NCI-H446 (cell line): ENCODE measurements around the gene RBPJ.
"Not testable (repeated sequence)": the region's sequence is repeated elsewhere in the genome, so short reads cannot be mapped to it uniquely, and the experiment has no call there.

Source experiments
- DNase-seq, 2 experiments: peaks; one replicate each; lab custom pipeline; 2025; lab: John Stamatoyannopoulos, UW

RBPJ gene

GRCh38 chr4:26342328-26343037, 21.7 kb downstream of the RBPJ start:
- DNase-seq: no peak

GRCh38 chr4:26343038-26343398, 22.2 kb downstream of the RBPJ start:
- no peak for DNase-seq

- DNase-seq: no peak
Measured at GRCh38 chr4:26344901-26345564, 24.2 kb downstream of the RBPJ start.

- no peak for DNase-seq
Measured at GRCh38 chr4:26345565-26345938, 24.7 kb downstream of the RBPJ start.

- DNase-seq: no peak
Measured at GRCh38 chr4:26346203-26346620, 25.4 kb downstream of the RBPJ start.

- no peak for DNase-seq
Measured at GRCh38 chr4:26349496-26349895, 28.7 kb downstream of the RBPJ start.

GRCh38 chr4:26351685-26352084, 30.9 kb downstream of the RBPJ start:
- no peak for DNase-seq

DNA sequence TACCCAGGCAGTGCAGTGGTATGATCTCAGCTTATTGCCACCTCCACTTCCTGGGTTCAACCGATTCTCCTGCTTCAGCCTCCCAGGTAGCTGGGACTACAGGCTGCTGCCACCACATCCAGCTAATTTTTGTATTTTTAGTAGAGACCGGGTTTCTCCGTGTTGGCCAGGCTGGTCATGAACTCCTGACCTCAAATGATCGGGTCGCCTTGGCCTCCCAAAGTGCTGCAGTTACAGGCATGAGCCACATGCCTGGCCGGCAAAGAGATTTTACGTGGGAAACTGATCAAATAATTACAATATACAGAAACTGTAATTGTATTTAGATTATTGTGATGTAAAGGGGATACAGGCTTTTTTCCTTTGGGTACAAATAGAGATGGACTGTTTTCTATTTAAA, 33.7 kb downstream of the RBPJ start:
- DNase-seq: no peak

DNA sequence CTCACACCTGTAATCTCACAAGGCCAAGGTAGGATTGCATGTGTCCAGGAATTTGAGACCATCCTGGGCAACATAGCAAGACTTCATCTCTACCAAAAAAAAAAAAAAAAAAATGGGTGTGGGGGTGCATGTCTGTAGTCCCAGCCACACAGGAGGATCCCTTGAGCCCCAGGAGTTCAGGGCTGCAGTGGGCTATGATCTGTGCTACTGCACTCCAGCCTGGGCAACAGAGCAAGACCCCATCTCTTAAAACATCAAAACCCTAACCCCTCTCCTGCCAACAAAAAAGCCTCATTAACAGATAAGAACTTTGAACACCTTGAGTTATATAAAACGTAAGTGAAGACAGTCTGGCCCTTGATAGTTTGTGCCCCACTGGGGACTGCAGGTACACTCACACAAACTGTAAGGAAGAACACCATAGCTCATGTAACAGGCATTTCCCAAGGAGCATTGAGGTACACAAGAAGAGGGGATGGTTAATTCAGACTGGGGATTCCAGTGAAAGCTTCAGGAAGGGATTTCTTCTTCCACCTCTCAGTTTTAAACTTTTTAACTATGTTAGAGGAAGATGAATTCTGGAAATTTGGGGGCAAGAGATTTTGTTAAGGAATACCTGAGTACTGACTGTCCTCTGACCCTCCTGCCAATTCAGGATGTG, 34.7 kb downstream of the RBPJ start:
- DNase-seq: no peak

- no peak for DNase-seq
Measured at GRCh38 chr4:26356081-26356501, 35.3 kb downstream of the RBPJ start.

GRCh38 chr4:26359521-26359920, 38.7 kb downstream of the RBPJ start:
- DNase-seq: not testable (repeated sequence)

GRCh38 chr4:26360273-26360672, 39.5 kb downstream of the RBPJ start:
- DNase-seq: no peak

- no peak for DNase-seq
Measured at GRCh38 chr4:26360864-26361263, 40.0 kb downstream of the RBPJ start.

DNA sequence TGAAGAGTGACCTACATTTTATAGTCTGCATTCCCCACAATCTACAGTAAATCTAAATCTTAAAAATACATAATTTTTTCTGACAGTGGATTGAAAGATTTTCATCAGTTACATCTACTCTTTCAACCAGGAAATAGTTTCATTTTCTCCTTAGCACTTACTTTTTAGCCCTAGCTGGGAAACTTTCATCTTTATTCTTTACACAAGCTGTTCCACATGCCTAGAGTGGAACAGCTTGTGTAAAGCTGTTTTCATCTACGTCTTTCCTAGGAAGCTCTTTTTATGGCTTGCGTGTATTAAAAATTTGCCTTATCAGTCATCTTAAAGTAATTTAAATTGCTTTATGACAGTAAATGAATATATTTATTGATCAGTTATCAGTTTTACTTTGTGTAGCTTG, 40.5 kb downstream of the RBPJ start:
- DNase-seq: no peak

DNA sequence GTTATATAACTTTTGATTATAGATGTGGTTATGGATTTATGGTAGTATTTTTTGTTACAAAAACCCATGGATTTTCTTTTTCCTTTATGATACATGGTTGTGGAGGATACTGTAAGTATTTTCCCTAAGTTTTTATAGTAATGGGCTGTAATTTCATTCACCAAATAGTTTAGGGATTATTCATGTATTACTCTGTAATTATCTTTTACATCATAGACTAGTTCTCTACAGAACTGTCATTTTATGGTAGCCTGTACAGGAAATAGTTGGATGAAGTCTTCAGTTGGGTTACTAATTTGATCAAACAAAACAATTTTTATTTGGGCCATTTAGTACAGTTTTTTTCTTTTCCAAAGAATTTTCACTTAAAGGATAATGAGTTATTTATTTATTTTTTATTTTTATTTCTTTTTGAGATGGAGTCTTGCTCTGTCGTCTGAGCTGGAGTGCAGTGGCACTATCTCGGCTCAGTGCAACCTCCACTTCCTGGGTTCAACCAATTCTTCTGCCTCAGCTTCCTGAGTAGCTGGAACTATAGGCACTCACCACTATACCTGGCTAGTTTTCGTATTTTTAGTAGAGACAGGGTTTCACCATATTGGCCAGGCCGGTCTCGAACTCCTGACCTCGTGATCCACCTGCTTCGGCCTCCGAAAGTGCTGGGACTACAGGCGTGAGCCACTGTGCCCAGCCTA, 42.1 kb downstream of the RBPJ start:
- no peak for DNase-seq

DNA sequence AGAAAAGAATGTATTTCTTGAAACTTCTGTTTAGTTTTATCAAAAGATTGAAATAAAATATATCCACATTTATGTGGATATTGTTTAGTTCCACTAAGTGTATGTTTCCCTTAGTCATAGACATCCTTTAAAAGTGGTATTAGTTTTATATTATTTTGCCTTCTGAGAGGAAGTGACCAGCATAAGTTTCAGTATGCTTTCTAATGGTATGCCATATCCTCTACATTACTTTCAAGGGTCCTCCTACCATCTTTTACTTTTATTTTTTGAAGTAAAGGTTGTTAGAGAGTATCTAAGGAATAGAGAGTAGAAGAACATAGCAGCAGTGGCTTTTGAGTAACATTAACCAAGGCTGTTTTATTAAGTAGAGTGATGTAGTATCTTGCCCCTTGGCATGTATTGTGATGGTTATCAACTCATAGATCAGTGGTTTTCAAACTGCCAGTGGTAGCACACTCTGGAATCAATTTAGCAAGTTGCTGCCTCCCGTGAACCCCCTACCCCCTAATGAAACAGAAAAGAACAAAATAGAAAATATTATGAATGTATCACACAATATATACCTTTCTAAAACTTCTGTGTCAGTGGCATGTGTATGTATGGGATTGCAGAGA, 44.8 kb downstream of the RBPJ start:
- no peak for DNase-seq

GRCh38 chr4:26367811-26368210, 47.0 kb downstream of the RBPJ start:
- DNase-seq: no peak

GRCh38 chr4:26368685-26369084, 47.9 kb downstream of the RBPJ start:
- no peak for DNase-seq

DNA sequence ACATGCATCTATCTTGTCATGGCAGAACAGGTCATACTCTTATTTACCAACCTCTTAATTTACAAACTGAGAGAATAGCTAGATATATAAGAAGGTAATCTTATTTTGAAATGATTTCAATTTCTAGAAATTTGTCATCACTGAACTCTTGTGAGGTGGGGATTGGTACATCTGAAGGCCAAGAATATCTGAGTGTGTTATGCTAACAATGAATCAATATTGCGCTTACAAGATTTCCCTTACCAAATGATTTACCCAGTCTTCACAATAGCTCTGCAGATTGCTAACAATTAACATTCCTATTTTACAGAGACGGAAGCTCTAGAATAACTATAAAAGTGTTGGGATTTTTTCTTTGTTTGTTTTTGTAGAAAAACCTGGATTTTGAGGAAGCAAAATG, 48.3 kb downstream of the RBPJ start:
- DNase-seq: no peak

DNA sequence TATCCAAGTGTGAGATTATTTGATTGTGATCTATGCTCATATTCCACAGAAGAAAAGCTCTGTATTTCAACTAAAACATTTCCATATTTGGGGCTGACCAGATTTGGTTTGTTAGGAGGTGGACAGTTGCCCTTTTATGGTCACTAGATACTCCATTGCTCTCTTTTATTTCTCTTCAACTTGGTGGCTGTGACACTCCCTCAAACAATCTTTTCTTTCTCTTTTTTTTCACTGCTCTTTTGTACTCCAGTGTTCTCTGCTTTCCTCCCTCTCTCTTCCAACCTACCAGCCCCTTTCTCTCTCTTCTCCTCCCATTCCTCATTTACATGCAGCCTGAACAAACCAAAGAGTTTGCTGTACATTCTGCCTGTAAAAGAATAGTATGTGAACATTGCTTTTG, 48.8 kb downstream of the RBPJ start:
- no peak for DNase-seq

DNA sequence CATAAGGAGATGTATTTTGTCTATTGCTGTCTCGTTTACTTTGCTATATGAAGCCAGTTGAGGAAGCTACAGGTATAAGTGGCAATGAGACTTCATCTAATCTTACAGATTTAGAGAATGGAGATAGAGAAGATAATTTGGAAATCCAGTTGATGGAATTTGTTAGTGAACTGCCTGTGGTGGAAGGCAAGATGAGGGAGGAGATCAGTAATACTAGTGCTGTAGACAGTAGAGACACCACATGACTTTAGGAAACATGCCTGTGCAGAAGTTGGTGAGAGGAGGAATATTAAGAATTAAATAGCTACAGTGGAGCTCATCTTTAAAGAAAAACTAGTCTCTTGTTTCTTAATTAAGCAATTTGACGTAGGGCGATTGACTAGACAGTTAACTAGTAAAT, 51.3 kb downstream of the RBPJ start:
- no peak for DNase-seq

GRCh38 chr4:26372525-26373172, 51.8 kb downstream of the RBPJ start:
- peak in 1 of 2 experiments; percentile 33 for DNase-seq
